ENCODE results near the gene MXD4.
A peak's percentile ranks its signal among the peaks of the same experiment; 100 is the strongest.
"Not testable (repeated sequence)": the region's sequence is repeated elsewhere in the genome, so short reads cannot be mapped to it uniquely, and the experiment has no call there.

MXD4 gene

GRCh38 chr4:2291705-2292645, 30.1 kb upstream of the MXD4 start:
- DNase-seq, result no peak

- peak; percentile 73 for DNase-seq
These were observed 29.2 kb upstream of the MXD4 start for GRCh38 chr4:2290974-2291704.

GRCh38 chr4:2290488-2290887, 28.6 kb upstream of the MXD4 start:
- DNase-seq, result no peak

DNA sequence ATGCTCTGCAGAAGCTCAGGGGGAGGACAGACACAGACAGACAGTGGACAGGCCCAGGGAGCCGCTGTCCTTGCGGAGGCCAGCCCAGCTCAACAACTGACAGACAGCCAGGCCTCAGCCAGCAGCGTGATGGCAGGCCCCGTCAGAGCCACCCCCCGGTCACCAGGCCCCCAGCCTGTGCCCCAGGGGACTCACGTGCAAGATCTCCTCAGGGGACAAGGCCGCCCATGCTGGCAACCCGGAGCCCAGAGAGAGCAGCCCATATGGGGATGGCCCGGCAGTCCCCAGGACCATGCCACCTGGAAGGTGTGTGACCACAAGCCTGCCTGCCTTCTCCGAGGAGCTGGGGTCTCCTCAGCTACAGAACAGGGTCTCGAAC, 28.0 kb upstream of the MXD4 start:
- no peak for DNase-seq

- no peak for DNase-seq
These were observed 27.5 kb upstream of the MXD4 start for GRCh38 chr4:2289311-2289954.

- peak; percentile 1 for DNase-seq
These were observed 26.2 kb upstream of the MXD4 start for GRCh38 chr4:2288051-2288541.

- no peak for DNase-seq
These were observed 25.6 kb upstream of the MXD4 start for GRCh38 chr4:2287594-2287915.

DNA sequence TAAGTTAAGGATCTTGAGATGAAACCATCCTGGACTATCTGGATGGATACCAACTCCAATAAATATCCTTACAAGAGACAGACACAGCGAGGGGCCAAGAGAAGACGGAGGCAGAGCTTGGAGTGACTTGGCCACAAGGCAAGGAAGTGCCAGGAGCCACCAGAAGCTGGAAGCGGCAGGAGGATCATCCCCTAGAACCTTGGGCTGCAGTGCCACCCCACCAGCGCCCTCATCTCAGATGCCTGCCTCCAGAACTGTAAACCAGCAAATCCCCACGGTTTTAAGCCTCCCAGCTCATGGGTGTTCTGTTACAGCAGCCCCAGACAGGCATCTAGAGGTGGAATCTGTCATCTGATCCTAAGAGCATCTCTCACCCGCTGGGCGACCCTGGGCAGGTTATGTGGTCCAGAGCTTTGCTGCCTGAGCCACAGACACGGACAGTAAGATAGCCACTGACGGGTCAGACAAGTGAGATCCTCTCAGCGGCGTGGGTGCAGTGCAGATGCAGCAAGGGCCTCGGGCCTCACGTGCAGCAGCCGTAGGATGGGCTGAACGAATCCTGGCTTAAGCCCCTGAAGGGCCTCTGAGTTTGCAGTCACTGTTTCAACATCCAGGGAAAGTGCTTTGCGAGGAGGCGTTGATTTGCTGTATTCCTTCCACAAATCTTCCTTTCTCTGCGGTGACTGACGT, 25.1 kb upstream of the MXD4 start:
- DNase-seq, result peak; percentile 2

DNA sequence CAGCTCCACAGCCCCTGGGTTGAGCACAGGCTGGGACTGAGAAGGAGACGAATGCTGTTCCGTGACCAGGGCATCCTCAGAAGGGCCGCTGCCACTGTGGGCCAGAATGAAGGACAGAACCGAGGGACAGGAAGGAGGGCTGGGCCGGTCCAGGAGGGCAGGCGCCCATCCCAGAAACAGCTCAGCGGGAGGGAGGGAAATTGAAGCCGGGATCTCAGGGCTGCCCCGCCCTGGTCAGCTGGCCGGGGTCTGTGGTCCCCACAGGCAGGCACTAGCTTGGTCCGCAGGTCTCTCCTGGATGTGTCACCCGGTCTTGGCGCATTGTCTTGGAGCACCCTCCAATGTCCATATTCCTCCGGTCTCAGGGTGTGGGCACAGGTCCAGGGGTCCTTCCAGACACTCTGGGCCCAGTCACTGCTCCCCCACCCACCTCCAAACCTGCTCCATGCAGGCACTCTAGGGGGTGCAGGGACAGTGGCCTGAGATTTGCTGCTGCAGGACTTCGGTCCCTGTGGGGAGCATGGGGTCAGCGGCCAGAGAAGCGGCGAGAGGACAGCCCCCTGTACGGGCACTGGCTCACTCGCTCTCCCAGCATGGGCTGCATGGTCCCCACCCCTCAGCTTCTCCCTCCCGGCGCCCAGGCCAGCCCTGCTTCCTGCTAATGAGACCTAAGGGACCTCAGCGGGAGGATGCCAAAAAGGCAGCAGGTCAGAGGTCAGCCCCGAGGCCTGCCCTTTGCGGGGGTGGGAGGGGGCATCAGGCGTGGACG, 23.9 kb upstream of the MXD4 start:
- peak; percentile 1 for DNase-seq

DNA sequence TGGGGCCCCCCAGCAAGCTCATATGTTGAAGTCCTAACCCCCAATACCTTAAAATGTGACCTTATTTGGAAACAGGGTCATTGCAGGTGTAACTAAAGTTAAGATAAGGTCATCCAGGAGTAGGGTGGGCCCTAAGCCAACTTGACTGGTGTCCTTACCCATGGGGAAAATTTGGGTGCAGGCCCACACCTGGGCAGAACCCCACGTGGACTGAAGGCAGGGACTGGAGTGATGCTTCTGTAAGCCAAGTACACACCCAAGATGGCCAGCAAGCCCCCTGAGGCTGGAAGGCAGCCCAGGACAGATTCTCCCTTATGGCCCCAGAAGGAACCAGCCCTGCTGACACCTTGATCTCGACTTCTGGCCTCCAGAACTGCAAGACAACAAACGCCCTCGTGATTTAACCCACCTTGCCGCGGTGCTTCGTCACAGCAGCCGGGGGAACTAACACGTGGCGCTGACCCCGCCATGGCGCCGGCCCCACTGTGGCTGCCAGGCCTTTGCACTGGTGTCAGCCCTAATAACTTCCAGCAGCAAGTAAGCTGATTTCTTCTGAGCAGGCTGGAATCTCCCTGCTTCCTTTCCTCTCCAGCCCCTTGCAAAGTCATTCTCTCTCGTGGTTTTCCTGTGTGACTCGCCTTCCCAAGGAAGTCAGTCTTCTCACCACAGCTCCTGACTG, 23.2 kb upstream of the MXD4 start:
- DNase-seq, result no peak

DNA sequence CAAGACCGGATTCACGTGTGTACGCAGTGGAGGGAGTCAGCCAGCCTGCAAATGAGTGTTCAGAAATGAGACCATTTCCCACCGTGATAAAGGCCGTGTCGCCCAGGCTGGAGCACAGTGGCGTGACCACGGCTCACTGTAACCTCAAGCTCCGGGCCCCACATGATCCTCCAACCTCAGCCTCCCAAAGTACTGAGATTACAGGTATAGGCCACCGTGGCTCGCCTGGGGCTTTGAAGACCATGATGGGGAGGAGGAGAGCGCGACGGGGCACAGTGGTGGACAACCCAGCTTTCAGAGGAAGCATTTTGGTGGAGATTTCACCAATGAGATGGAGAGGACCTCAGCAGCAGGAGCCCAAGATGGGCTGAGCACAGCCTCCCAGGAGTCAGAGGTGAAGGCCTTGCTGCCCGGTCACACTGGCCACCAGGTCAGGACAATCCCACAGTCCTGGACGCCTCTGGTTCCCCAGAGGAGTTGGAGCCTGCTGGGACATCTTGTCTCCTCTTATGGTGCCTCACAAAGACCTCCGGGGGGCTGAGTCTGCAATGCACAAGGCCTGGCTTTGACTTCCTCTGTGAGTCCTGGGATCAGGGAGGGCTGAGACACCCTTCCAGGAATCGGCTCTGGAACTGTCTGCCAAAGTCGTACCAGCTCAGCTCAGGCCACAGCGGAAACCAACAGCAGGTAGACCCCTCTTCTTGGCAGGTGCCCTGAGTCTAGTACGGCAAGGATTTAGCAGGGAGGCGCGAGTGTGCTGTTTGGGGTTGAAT, 22.4 kb upstream of the MXD4 start:
- DNase-seq, result no peak

DNA sequence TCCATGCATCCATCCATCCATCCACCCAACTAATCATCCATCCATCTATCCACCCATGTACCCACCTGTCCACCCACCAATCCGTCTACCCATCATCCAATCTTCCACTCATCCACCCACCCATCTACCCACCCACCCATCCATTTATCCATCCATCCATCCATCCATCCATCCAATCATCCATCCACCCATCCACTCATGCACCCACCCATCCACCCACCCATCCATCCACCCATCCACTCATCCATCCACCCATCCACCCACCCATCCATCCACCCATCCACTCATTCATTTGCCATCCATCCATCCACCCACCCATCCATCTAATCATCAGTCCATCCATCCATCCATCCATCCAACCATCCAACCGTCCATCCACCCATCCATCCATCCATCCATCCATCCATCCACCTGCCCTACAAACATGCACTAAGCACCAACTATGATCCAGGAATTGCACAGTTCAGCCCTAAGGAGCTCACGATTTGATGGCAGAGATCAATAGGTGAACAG, 21.3 kb upstream of the MXD4 start:
- no peak for DNase-seq

DNA sequence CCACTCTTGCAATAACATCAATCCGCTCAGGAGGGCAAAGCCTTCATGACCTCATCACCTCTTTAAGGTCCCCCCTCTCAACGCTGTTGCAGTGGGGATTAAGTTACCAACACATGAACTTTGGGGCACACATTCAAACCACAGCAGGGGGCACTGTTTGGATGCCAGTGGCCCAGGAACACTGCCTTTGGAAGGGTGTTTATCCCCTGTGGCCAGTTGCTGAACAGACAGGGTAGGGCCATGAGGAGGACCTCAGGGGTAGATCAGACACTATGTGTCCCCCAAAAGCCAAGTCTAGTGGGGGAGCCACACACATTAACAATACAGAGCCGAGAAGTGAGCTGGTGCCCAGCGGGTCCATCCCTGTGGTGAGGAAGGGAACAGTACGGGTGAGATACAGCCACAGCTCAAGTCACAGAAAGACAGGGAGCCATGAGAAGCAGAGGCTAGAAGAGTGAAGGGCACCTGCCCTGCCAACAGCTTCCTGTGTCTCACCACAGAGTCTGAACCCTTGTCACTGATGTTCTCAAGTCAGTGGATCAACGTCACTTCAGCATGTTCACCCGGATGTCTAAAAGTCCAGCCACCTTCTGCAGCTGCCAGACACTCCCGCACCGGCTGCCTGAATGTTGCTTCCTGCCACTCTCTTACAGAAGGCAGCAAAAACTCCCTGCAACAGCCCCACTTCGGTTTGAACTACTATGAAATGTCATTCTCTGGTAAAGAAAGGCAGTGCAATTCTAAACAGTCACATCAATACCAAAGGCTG, 19.9 kb upstream of the MXD4 start:
- DNase-seq, result peak; percentile 84

GRCh38 chr4:2280531-2281300, 18.8 kb upstream of the MXD4 start:
- no peak for DNase-seq

DNA sequence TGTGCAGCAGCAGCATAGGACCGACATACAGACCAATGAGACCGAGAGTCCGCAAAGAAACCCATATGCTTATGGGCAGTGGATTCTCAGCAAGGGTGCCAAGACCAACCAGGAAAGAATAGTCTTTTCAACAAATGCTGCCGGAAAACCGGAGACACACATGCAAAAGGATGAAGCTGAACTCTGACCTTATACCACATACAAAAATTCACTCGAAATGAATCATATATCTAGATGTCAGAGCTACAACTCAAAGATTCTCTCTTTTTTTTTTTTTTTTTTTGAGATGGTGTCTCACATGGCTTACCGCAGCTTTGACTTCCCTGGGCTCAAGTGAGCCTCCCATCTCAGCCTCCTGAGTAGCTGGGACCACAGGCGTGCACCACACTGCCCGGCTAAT, 16.0 kb upstream of the MXD4 start:
- DNase-seq, result no peak

GRCh38 chr4:2276581-2277325, 14.8 kb upstream of the MXD4 start:
- DNase-seq, result no peak

DNA sequence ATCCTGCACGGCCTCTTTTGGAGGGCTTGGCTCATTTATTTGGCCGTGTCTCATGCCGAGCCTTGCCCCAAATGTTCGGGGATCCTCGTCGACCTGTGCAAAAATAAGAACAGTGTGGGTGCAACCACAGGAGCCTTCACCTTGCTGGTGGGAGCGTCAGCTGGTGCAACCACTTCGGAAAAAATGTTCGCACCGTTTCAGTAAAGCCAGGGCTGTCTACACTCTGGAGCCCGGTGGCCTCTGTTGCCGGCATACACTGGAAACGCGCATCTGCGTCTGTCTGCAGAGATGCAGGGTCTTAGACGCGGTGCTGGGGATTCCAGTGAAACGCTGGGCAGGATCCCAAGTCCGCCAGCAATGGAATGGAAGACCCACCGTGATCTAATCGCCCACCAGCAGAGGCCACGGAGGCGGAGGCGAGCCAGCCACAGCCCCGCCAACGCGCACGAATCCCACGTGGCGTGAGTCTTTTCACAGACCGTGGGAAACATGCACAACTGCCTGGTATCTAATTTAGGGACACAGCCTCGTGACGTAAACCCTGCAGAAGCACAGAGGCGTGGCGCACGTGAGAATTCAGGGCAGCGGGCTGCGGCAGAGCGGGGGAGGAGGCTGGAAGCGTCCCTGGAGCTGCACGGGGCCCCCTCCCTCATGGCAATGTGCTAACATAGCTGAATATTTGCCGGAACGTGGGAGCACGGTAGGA, 13.8 kb upstream of the MXD4 start:
- no peak for DNase-seq

- DNase-seq, result not testable (repeated sequence)
These were observed 13.1 kb upstream of the MXD4 start for GRCh38 chr4:2275044-2275397.
